Right lobe of liver (tissue), 4 donors: ENCODE data around the gene ZNF320.

Source experiments
- POLR2A ChIP-seq: fragments of 450-650 bp; IDR thresholded peaks from one replicate; pipeline ENCODE4 v1.6.1; 2017; ENCODE audit warnings: antibody characterized with exemption, mild to moderate bottlenecking
- TF ChIP-seq, protein P1 (sequence below), 4 donors: fragments of 200-600 bp in 3 of 4; fragments of 450-650 bp in 1 of 4; IDR thresholded peaks; one replicate each; pipeline versions ENCODE4 v1.5.1 to v1.8.0; 2016 to 2022; ENCODE audit warnings: antibody characterized with exemption in 4 of 4, mild to moderate bottlenecking in 2 of 4
- donor health status: DM: no; HTN: no; CAD: no.
- donor health status: DM: no; HTN: no; CAD: no.
- donor health status: DM: no; HTN: yes; CAD: no.

DNA sequence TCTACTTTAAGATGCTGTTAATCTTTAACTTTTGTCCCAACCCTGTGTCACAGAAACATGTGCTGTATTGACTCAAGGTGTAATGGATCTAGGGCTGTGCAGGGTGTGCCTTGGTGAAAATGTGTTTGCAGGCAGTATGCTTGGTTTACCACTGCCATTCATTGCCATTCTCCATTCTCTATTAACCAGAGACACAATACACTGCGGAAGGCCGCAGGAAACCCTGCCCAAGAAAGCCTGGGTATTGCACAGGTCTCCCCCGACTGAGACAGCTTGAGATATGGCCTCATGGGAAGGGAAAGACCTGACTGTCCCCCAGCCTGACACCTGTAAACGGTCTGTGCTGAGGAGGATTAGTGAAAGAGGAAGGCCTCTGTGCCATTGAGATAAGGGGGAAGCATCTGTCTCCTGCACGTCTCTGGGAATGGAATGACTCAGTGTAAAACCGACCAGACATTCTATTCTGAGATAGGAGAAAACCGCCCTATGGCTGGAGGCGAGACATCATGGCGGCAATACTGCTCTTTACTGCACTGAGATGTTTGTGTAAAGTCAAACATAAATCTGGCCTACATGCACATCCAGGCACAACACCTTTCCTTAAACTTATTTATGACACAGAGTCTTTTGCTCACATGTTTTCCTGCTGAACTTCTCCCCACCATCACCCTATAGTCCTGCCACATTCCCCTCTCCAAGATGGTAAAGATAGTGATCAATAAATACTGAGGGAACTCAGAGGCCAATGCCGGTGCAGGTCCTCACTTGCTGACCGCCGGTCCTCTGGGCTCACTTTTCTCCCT lies 38.9 kb upstream of the ZNF320 start:
- TF ChIP-seq, protein P1, sequence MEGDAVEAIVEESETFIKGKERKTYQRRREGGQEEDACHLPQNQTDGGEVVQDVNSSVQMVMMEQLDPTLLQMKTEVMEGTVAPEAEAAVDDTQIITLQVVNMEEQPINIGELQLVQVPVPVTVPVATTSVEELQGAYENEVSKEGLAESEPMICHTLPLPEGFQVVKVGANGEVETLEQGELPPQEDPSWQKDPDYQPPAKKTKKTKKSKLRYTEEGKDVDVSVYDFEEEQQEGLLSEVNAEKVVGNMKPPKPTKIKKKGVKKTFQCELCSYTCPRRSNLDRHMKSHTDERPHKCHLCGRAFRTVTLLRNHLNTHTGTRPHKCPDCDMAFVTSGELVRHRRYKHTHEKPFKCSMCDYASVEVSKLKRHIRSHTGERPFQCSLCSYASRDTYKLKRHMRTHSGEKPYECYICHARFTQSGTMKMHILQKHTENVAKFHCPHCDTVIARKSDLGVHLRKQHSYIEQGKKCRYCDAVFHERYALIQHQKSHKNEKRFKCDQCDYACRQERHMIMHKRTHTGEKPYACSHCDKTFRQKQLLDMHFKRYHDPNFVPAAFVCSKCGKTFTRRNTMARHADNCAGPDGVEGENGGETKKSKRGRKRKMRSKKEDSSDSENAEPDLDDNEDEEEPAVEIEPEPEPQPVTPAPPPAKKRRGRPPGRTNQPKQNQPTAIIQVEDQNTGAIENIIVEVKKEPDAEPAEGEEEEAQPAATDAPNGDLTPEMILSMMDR (IDR thresholded peaks at IDR 0.05): no peak
- TF ChIP-seq POLR2A: no peak
